ENCODE measurements around the gene WNT16. TPM values are rescaled to one million over a fixed set of nuclear protein-coding genes. Genes with fewer than 3 reads are reported as not detected.
"Not testable (repeated sequence)": the region's sequence is repeated elsewhere in the genome, so short reads cannot be mapped to it uniquely, and the experiment has no call there.

WNT16 gene
- total RNA-seq, 2 experiments from 2014 or later, result not detected

- Mint-ChIP-seq H3K27ac (no peak overlapping the region), H3K36me3 (ENCODE audit: low read depth) (peaks cover 2% of the 10 kb centered on the region), H3K4me3 (no peak overlapping the region), H3K27me3 (peaks cover 12% of the 10 kb centered on the region), H3K9me3 (peaks cover 20% of the 10 kb centered on the region), H3K4me1 (ENCODE audit: low read depth) (peaks cover 28% of the 10 kb centered on the region)
- no peak for TF ChIP-seq CTCF (IDR thresholded peaks at IDR 0.05)
- CTCF ChIA-PET, result no interaction called here
- POLR2A ChIA-PET, result no interaction called here
- intact Hi-C loops (cut with micrococcal nuclease), result loop anchor here (10.0 kb wide), 1 partner anchor 263 kb away; no protein-coding TSS in a partner anchor
- DNase-seq, result no peak
- ATAC-seq, result no peak
Measured at GRCh38 chr7:121282129-121282528, 46.7 kb upstream of the WNT16 start.

- H3K36me3 Mint-ChIP-seq (ENCODE audit: low read depth), result peaks cover 2% of the 10 kb centered on the region
- peaks cover 6% of the 10 kb centered on the region for H3K27me3 Mint-ChIP-seq
- H3K4me1 Mint-ChIP-seq (ENCODE audit: low read depth), result peaks cover 13% of the 10 kb centered on the region
- peaks cover 27% of the 10 kb centered on the region for H3K9me3 Mint-ChIP-seq
- CTCF ChIA-PET, result no interaction called here
- H3K27ac Mint-ChIP-seq, result no peak overlapping the region
- no peak for TF ChIP-seq CTCF (IDR thresholded peaks at IDR 0.05)
- DNase-seq (no peak), ATAC-seq (no peak)
- intact Hi-C loops (cut with micrococcal nuclease), result loop anchor here (10.0 kb wide), 1 partner anchor 260 kb away; no protein-coding TSS in a partner anchor
- POLR2A ChIA-PET, result no interaction called here
- no peak overlapping the region for H3K4me3 Mint-ChIP-seq
Measured at GRCh38 chr7:121285066-121285667, 43.6 kb upstream of the WNT16 start.

- ChIA-PET CTCF (no interaction called here), POLR2A (no interaction called here)
- no peak for TF ChIP-seq CTCF (IDR thresholded peaks at IDR 0.05)
- Mint-ChIP-seq H3K27ac (no peak overlapping the region), H3K9me3 (peaks cover 27% of the 10 kb centered on the region), H3K4me1 (ENCODE audit: low read depth) (peaks cover 13% of the 10 kb centered on the region), H3K27me3 (peaks cover 5% of the 10 kb centered on the region), H3K36me3 (ENCODE audit: low read depth) (peaks cover 2% of the 10 kb centered on the region), H3K4me3 (no peak overlapping the region)
- intact Hi-C loops (cut with micrococcal nuclease), result loop anchor here (10.0 kb wide), 1 partner anchor 259 kb away; no protein-coding TSS in a partner anchor
- no peak for ATAC-seq
- no peak for DNase-seq
Measured at GRCh38 chr7:121286186-121286585, 42.6 kb upstream of the WNT16 start.

GRCh38 chr7:121286742-121287734 lies 41.8 kb upstream of the WNT16 start:
- H3K4me1 Mint-ChIP-seq (ENCODE audit: low read depth), result peaks cover 13% of the 10 kb centered on the region
- H3K9me3 Mint-ChIP-seq, result peaks cover 27% of the 10 kb centered on the region
- POLR2A ChIA-PET, result no interaction called here
- no peak for TF ChIP-seq CTCF (IDR thresholded peaks at IDR 0.05)
- CTCF ChIA-PET, result no interaction called here
- intact Hi-C loops (cut with micrococcal nuclease), result loop anchor here (10.0 kb wide), 1 partner anchor 258 kb away; no protein-coding TSS in a partner anchor
- ATAC-seq (peak; percentile 73), DNase-seq (no peak)
- peaks cover 2% of the 10 kb centered on the region for H3K36me3 Mint-ChIP-seq (ENCODE audit: low read depth)
- H3K27ac Mint-ChIP-seq, result peak overlapping the region; percentile 21
- peaks cover 5% of the 10 kb centered on the region for H3K27me3 Mint-ChIP-seq
- H3K4me3 Mint-ChIP-seq, result no peak overlapping the region

GRCh38 chr7:121288894-121289293 lies 39.9 kb upstream of the WNT16 start:
- TF ChIP-seq CTCF (IDR thresholded peaks at IDR 0.05), result no peak
- intact Hi-C loops (cut with micrococcal nuclease), result loop anchor here (10.0 kb wide), 1 partner anchor 256 kb away; no protein-coding TSS in a partner anchor
- POLR2A ChIA-PET, result no interaction called here
- ATAC-seq (no peak), DNase-seq (no peak)
- CTCF ChIA-PET, result no interaction called here
- no peak overlapping the region for H3K4me3 Mint-ChIP-seq
- peaks cover 25% of the 10 kb centered on the region for H3K9me3 Mint-ChIP-seq
- H3K27ac Mint-ChIP-seq, result no peak overlapping the region
- peaks cover 2% of the 10 kb centered on the region for H3K36me3 Mint-ChIP-seq (ENCODE audit: low read depth)
- peaks cover 13% of the 10 kb centered on the region for H3K4me1 Mint-ChIP-seq (ENCODE audit: low read depth)
- peaks cover 9% of the 10 kb centered on the region for H3K27me3 Mint-ChIP-seq

GRCh38 chr7:121289930-121290329 lies 38.9 kb upstream of the WNT16 start:
- intact Hi-C loops (cut with micrococcal nuclease), result loop anchor here (10.0 kb wide), 1 partner anchor 255 kb away; no protein-coding TSS in a partner anchor
- DNase-seq; H3K27me3 Mint-ChIP-seq; H3K4me3 Mint-ChIP-seq; ATAC-seq; H3K27ac Mint-ChIP-seq; POLR2A ChIA-PET; H3K36me3 Mint-ChIP-seq (ENCODE audit: low read depth); CTCF ChIA-PET: not testable (repeated sequence)
- H3K9me3 Mint-ChIP-seq, result peaks cover 17% of the 10 kb centered on the region
- H3K4me1 Mint-ChIP-seq (ENCODE audit: low read depth), result peaks cover 13% of the 10 kb centered on the region
